ENCODE results near the gene AK4. TPM values are rescaled to one million over a fixed set of nuclear protein-coding genes. Genes with fewer than 3 reads are reported as not detected.

The AK4 gene
- total RNA-seq, 4 donors from 2014 or later = 32.2 to 46.3 (median 39.6) TPM

DNA sequence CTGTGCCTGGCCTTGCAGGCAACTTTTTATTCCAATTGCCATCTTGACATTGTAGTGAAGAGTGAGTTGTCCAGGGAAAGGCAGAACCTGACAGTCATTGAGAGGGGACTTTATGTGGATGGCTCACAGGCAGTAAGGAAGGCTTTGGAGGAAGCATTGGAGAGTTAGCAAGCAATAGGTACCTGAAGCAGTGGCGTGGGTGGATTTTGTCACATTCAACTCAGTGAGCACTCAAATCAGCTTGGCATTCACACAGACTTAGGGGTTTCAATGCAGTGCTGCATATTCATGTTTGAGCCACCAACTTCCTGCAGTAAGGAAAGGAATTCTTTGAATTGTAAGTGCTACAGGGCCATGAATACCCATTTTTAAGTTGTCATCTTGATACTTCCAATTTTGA lies 69.0 kb downstream of the AK4 start:
- Histone ChIP-seq H3K27me3 (no peaks in the 10 kb centered on the region), H3K4me3 (no peak overlapping the region), H3K9me3 (no peaks in the 10 kb centered on the region), H3K36me3 (peaks cover 0 to 19% (median 0%) of the 10 kb centered on the region in 3 donors), H3K4me1 (peaks cover 0 to 6% (median 0%) of the 10 kb centered on the region in 3 donors), H3K27ac (no peak overlapping the region)
- WGBS, 2 donors = 80 to 100% methylated on average over 1 of the region's 1 CpG
- no peak for DNase-seq
- intact Hi-C loops (cut with DNase I) = no loop called here
- TF ChIP-seq, protein P1, sequence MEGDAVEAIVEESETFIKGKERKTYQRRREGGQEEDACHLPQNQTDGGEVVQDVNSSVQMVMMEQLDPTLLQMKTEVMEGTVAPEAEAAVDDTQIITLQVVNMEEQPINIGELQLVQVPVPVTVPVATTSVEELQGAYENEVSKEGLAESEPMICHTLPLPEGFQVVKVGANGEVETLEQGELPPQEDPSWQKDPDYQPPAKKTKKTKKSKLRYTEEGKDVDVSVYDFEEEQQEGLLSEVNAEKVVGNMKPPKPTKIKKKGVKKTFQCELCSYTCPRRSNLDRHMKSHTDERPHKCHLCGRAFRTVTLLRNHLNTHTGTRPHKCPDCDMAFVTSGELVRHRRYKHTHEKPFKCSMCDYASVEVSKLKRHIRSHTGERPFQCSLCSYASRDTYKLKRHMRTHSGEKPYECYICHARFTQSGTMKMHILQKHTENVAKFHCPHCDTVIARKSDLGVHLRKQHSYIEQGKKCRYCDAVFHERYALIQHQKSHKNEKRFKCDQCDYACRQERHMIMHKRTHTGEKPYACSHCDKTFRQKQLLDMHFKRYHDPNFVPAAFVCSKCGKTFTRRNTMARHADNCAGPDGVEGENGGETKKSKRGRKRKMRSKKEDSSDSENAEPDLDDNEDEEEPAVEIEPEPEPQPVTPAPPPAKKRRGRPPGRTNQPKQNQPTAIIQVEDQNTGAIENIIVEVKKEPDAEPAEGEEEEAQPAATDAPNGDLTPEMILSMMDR (IDR thresholded peaks at IDR 0.05) = no peak

DNA sequence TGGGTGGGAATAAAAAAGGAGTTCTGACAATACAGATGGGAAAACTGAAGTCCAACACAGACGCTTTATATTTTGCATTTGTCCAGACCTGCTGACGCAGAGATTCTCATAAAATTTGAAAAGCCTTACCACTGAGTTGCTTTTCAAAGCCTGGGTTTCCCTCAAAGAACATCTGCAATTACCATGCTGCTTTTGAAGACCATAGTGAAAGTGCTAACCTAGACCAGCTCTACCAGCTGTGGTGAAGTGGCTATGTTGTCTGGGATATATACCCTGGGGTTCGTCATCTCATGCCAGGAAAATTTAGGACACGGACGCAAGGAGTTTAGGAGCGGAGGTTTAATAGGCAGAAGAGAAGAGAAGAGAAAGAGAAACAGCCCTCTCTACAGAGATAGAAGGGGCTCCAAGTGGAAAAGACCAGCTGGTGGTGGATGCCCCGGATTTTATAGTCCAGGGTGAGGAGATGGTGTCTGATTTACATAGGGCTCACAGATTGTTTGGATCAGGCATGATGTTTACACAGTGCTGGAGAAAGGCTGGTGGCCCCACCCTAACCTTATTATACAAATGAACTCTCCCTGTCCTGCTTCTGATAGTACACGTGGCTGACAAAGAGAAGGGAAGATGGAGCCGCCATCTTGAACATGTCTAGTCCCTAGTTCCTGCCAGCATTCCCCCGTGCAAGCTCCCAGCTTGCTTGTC lies 73.8 kb downstream of the AK4 start:
- Histone ChIP-seq H3K27ac (no peak overlapping the region), H3K27me3 (no peaks in the 10 kb centered on the region), H3K9me3 (no peaks in the 10 kb centered on the region), H3K4me1 (no peaks in the 10 kb centered on the region), H3K4me3 (no peak overlapping the region), H3K36me3 (peaks cover 0 to 42% (median 0%) of the 10 kb centered on the region in 3 donors)
- TF ChIP-seq, protein P1 (IDR thresholded peaks at IDR 0.05) = no peak
- no peak for TF ChIP-seq POLR2A (IDR thresholded peaks at IDR 0.05)
- DNase-seq = no peak
- intact Hi-C loops (cut with DNase I) = no loop called here
- WGBS, 2 donors = 83 to 86% methylated on average over 9 to 10 of the region's 10 CpGs

DNA sequence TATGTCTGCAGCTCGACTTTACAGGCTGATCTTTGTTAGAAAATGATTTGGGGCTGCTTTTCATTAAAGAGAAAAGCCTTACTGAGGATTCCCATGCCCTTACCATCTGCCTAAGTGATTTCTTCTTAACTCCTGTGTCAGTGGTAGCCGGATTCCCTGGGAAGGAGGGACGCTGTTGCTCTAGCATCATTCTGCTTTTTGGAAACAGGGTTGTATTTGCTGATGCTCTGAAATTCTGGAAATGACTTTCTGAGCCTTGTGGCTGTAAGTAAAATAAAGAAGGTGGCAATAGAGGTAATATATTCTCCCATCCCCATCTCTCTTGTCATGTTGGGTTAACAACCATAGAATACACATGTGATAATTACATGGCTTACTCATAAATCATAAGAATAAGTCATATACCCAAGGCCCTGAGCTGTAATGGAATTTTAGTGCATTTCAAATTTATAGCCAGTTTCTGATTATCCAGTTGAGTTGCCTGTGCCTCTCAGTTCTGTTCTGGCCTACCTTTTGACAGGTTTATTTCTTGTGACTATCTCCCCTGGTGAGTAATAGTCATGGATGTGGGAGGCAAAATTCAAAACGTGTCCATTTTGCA lies 74.4 kb downstream of the AK4 start:
- intact Hi-C loops (cut with DNase I) = no loop called here
- WGBS, 2 donors = 62 to 74% methylated on average over 3 to 4 of the region's 4 CpGs
- Histone ChIP-seq H3K27ac (no peak overlapping the region), H3K36me3 (peaks cover 0 to 42% (median 0%) of the 10 kb centered on the region in 3 donors), H3K27me3 (no peaks in the 10 kb centered on the region), H3K9me3 (no peaks in the 10 kb centered on the region), H3K4me3 (no peak overlapping the region), H3K4me1 (no peaks in the 10 kb centered on the region)
- no peak for TF ChIP-seq POLR2A (IDR thresholded peaks at IDR 0.05)
- TF ChIP-seq, protein P1 (IDR thresholded peaks at IDR 0.05) = no peak
- DNase-seq = no peak

DNA sequence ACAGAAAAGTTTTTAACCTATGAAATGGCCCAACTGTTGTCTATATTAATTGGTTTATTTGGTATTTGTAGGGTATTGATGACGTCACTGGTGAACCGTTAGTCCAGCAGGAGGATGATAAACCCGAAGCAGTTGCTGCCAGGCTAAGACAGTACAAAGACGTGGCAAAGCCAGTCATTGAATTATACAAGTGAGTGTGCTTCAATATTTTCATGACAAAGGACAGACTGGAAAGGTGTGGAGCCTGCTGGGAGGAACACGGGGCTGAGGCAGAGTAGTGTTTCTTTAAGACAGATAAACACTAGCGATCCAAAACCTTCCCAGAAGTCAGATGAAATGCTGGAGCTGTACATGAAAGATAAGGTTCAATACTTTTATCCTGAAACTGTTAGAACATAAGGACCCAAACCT lies 76.7 kb downstream of the AK4 start:
- TF ChIP-seq POLR2A (IDR thresholded peaks at IDR 0.05) = no peak
- TF ChIP-seq, protein P1 (IDR thresholded peaks at IDR 0.05) = no peak
- Histone ChIP-seq H3K27ac (no peak overlapping the region), H3K4me3 (no peak overlapping the region), H3K9me3 (no peaks in the 10 kb centered on the region), H3K4me1 (no peaks in the 10 kb centered on the region), H3K36me3 (peaks cover 0 to 44% (median 0%) of the 10 kb centered on the region in 3 donors), H3K27me3 (no peaks in the 10 kb centered on the region)
- intact Hi-C loops (cut with DNase I) = no loop called here
- DNase-seq = no peak
- WGBS, 2 donors = 76 to 84% methylated on average over 6 of the region's 6 CpGs

DNA sequence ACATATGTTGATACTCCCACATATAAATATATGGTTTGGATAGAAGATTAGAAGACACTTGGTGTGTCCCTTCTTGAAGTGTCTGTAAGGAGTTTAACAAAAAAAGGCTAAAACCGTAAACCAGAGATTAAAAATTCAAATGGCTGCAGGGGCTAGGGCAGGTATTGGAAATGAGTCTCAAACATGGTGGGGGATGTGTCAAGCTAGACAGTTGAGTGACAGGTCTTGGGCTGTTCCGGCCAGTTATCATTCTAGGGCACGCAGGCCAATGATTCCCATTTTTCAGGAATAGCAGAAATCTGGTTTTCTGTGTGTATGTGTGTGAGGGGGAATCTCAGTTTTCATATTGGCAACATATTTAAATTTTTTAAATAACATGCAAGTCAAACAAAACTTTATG lies 77.2 kb downstream of the AK4 start:
- H3K4me3 ChIP-seq = no peak overlapping the region
- no peak overlapping the region for H3K27ac ChIP-seq
- WGBS, 2 donors = 94 to 96% methylated on average over 3 of the region's 3 CpGs
- no peaks in the 10 kb centered on the region for H3K9me3 ChIP-seq
- no peak for DNase-seq
- no peaks in the 10 kb centered on the region for H3K4me1 ChIP-seq
- no peak for TF ChIP-seq POLR2A (IDR thresholded peaks at IDR 0.05)
- TF ChIP-seq, protein P1 (IDR thresholded peaks at IDR 0.05) = no peak
- H3K36me3 ChIP-seq = peaks cover 0 to 41% (median 0%) of the 10 kb centered on the region in 3 donors
- intact Hi-C loops (cut with DNase I) = no loop called here
- no peaks in the 10 kb centered on the region for H3K27me3 ChIP-seq

All from esophagus squamous epithelium (tissue), 5 donors.